Breast epithelium (tissue), 3 donors: ENCODE results near the gene FTCD.

Experiments used
- POLR2A ChIP-seq: fragments of 450-650 bp; IDR thresholded peaks from one replicate; pipeline ENCODE4 v1.6.1; 2016; ENCODE audit warnings: antibody characterized with exemption, mild to moderate bottlenecking, moderate library complexity
- TF ChIP-seq, protein P1 (sequence below), 3 donors: fragments of 450-650 bp; IDR thresholded peaks; one replicate each; pipeline ENCODE4 v1.5.1; 2016 to 2017; ENCODE audit warnings: antibody characterized with exemption in 3 of 3, mild to moderate bottlenecking in 3 of 3, moderate library complexity in 3 of 3

- TF ChIP-seq, protein P1, sequence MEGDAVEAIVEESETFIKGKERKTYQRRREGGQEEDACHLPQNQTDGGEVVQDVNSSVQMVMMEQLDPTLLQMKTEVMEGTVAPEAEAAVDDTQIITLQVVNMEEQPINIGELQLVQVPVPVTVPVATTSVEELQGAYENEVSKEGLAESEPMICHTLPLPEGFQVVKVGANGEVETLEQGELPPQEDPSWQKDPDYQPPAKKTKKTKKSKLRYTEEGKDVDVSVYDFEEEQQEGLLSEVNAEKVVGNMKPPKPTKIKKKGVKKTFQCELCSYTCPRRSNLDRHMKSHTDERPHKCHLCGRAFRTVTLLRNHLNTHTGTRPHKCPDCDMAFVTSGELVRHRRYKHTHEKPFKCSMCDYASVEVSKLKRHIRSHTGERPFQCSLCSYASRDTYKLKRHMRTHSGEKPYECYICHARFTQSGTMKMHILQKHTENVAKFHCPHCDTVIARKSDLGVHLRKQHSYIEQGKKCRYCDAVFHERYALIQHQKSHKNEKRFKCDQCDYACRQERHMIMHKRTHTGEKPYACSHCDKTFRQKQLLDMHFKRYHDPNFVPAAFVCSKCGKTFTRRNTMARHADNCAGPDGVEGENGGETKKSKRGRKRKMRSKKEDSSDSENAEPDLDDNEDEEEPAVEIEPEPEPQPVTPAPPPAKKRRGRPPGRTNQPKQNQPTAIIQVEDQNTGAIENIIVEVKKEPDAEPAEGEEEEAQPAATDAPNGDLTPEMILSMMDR (IDR thresholded peaks at IDR 0.05) = no peak
- no peak for TF ChIP-seq POLR2A
Observed at GRCh38 chr21:46187814-46188213, 32.4 kb upstream of the FTCD start.
